HL-60/S4 treated with phorbol 12-myristate 13-acetate at 8.2 ng/mL for 4 days and 3 days (cell line): Measurements from ENCODE around the gene PSMA7.

Experiments used
- in situ Hi-C: fragments of 300-500 bp; cut with MboI; formaldehyde crosslinking; loops from 2 replicates; pipeline ENCODE4 v1.15.0; 2022; ENCODE audit warnings: low sequenced_read_pairs

Gene PSMA7

DNA sequence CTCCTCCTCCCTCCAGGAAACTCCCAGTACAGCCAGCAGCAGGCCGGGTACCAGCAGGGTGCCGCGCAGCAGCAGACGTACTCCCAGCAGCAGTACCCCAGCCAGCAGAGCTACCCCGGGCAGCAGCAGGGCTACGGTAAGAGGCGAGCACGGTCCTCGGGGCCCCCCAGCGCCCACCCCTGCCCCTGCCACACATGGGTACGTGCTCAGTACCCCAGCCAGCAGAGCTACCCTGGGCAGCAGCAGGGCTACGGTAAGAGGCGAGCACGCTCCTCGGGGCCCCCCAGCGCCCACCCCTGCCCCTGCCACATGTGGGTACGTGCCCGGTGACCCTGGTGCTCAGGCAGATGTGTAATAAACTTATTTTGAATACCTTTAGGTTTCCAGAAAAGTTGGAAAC, 29.5 kb upstream of the PSMA7 start:
- in situ Hi-C loops: no loop called here

DNA sequence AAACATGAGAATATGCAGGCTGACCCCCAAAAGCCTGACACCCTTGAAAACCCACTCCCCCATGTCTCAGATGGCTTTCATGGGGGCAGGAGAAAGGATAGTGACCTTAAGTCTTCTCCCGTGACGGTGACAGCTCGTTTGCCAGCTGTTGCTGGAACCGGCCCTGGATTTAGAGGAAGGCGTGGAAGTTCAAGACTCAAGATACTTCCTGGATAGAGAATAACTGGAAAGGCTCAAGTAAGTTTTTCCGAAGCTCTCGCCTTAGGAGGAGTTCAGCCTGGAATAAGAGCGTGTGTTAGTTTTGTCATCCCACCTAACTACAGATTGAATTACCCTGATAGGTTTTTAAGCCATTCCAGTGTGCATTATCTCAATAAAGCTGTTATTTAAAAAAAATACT, 28.1 kb upstream of the PSMA7 start:
- in situ Hi-C loops: no loop called here

DNA sequence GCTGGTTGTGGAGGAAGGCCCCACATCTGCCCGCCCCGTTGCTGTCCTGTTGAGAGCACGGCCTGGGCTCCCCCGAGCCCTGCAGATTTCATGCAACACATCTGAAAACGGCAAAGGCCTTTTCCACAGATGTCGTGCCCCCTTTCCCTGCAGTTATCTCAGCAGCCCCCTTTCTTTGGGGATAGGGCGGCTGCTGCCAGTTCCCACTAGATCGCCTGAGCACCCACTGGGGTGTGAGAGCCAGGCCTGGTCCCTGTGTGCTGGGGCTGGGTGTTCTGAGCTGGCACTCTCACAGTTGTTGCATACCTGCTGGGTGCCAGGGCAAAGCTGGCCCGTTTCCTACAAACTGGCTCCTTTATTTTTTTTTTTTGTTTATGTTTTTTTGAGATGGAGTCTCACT, 27.3 kb upstream of the PSMA7 start:
- in situ Hi-C loops: no loop called here

DNA sequence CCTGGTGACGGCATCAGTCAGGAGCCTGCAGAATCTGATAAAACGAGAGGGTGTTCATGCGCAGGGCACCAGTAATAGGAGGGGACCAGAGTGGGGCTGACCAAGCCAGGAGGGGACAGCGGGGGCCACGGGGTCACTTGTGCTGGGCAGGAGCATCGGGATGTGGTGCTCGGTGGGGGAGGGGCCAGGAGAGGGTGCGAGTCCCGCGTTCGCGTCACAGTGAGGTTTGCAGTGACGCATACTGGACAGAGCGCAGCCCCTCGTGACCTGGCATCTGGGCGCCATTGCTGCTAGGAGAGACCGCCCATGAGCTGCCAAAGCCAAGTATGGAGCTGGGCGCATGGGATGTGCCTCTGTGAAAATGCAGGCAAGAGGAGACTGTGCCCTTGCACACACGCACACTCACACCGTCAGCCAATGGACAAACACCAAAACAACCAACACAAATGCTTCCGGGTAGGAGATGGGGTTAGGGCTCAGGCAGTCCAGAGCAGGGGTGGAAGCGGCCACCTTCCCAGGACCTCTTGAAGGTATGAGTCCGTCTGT, 25.8 kb upstream of the PSMA7 start:
- in situ Hi-C loops: no loop called here

DNA sequence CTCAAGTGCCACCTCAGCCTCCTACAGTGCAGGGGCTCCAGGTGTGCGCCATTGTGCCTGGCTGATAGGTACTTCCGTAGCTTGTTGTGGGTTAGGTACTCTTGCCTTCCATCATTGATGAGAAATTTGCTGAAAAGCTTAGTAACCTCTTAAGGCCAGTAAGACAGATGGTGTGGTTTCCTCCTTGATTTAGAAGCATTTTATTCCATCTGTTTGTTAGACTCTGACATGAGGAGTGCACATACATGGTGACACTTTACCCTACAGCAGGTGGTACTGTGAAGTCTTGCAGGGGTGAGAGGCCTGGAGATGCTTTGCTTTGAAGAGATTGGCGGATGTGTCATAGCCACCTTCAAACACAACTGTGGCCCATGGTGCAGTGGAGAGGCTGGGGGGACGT, 24.9 kb upstream of the PSMA7 start:
- in situ Hi-C loops: no loop called here

DNA sequence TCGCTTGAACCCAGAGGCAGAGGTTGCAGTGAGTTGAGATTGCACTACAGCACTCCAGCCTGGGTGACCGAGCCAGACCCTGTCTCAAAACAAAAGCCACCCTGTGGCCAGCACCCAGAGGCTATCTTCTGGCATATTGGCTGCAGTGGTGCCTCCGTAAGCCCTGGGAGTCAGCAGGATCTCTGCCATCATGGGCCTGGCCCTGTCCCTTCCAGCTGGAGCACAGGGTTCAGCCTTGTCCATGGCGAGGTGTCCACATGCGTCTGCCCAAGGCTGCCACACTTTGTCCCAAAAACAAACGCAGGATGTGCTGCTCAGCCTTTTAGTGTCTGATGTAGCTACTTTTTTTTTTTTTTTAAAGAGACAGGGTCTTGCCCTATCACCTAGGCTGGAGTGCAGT, 24.3 kb upstream of the PSMA7 start:
- in situ Hi-C loops: no loop called here

DNA sequence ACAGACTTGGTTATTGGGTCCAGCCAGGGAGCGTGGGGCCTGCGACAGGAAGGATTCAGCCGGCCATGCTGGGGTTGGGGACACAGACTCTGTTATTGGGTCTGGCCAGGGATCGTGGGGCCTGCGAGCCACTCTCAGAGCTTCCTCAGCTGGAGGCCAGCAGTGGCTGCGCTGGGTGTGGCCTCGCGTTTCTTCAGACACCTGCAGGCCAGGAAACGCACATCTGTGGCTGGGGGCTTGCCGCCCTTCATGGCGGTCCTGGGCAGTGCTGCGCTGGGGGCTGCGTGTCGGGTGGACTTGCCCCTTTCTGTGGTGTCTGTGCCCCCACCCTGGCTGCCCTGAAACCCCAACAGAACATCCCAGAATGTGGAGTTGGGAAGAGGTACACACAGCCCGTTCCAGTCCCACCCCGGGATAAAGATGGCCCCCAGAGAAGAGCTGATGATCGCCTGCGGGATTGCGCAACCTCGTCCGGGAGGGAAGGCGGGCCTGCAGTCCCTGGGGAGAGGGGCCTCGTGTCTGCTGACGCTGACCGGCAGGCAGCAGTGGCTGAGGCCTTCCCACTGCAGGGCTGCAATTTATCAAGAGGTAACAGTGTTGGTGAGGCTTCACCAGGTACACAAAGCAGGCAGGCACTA, 22.7 kb upstream of the PSMA7 start:
- in situ Hi-C loops: no loop called here

DNA sequence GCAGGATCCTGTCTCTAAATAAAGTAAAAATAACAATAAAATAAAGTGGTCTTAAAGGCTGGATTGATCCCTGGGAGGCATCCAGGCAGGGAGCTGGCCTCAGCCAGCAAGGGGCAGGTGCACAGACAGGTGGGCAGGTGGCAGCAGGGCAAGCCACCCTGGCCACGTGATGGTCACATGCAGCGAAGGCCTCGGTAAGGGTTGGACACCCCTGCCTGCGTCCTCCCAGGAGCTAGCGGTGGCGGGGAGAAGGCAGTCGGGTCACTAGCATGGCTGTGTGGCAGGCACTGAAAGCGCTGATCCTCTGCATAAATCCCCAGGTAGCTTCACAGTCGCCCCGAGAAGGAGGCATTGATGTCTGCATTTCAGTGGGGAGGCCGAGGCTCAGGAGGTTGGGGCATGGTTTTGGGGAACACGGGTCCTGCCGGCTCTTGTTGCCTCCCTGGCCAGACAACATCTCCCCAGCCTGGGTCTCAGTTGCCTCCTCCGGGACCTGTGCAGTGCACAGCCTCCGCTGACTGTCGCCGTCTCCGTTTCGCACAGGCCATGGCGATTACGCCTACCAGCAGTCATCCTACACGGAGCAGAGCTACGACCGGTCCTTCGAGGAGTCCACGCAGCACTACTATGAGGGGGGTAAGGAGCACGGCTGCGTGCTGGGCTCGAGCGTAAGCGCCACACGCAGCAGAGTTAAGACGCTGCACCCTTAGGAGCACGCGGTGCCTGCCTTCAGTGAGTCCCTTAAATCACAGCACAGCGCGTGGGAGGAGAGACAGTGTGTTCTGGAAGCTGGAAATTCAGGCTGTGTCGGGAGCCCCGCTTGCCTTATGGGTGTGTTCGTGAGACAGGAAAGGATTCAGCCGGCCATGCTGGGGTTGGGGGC, 21.9 kb upstream of the PSMA7 start:
- in situ Hi-C loops: no loop called here

DNA sequence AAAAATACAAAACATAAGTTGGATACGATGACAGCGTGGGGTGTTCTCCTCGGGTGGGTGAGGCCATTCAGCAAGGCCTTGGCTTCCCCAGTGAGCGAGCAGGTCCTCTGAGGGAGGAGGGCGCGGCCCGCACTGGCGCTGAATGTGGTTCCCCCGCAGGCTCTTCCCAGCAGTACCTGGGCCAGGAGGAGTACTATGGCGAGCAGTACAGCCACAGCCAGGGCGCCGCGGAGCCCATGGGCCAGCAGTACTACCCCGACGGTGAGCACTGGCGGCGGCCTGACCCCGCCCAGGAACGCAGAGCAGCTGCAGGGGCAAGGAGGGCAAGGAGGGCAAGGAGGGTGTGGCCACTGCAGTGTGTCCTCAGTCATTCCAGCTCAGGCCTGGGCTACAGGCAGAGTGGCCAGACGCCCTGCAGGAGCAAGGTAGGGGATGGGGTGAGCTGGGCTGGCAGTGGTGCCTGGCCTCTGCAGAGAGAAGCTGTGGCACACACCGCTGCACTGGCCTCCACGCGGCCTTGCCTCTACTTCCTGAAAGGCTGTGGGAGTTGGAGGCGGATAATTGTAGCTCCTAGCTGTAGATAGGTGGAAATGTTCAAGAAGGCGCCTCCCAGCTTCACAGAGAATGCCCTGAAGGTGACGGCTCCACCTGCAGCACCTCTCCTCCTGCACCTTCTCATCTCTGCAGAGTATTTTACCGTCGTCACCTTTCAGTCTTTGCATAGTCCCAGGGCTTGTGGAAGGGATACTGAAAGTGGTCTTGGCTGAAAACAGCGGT, 21.0 kb upstream of the PSMA7 start:
- in situ Hi-C loops: no loop called here

DNA sequence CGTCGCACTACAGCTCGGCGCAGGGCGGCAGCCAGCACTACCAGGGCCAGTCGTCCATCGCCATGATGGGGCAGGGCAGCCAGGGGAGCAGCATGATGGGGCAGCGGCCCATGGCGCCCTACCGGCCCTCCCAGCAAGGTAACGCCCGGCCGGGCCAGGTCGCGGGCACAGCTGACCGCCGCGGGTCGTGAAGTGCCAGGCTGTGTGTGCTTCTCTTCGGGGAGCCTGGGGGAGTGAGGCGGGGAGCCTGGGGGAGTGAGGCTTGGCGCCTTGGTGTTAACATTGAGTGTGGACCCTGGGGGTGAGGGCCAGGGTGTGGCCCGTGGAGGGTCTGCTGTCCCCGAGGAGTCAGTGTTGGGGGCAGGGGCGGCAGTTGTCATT, 20.3 kb upstream of the PSMA7 start:
- in situ Hi-C loops: no loop called here

DNA sequence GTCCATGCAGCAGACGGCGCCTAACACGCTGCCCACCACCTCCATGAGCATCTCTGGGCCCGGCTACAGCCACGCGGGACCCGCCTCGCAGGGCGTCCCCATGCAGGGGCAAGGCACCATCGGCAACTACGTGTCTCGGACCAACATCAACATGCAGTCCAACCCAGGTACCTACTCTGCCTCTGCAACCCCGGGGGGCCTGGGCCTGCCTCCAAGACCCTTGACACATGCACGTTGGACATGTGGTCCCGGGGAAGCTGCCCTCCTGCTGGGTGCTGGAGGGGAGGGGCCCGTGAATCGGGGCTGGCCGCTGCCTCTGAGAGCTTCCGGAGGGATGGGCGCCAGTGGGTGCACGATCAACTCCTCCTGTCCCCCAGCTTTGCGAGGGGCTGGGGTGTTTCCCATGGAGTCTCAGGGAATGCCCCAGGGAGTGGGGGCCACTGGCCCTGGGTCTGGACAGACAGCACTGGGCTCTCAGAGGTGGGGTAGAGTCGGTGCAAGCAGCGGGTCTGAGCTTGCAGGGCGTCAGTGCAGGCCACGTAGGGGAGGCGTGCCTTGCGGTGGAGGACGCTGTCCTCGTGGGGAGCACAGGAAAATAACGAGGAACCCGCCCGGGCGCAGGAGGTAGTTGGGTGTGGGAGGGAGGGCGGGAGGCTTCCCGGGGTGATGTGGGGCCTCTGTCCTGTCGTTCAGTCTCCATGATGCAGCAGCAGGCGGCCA, 19.7 kb upstream of the PSMA7 start:
- in situ Hi-C loops: no loop called here

DNA sequence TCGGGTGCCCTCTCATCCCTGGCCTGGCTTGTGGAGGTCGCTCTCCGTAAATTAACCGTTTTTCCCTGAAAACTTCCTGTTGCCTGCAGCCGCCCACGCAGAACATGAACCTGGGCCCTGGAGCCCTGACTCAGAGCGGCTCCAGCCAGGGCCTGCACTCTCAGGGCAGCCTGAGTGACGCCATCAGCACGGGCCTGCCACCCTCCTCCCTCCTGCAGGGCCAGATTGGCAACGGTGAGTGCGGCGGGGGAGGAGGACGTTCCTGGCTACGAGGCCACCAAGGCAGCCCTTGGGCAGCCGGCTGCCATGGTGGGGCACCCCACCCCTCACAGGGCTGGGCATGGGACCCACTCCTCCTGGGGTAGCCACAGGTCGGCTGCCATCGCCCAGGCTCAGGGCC, 18.2 kb upstream of the PSMA7 start:
- in situ Hi-C loops: no loop called here

DNA sequence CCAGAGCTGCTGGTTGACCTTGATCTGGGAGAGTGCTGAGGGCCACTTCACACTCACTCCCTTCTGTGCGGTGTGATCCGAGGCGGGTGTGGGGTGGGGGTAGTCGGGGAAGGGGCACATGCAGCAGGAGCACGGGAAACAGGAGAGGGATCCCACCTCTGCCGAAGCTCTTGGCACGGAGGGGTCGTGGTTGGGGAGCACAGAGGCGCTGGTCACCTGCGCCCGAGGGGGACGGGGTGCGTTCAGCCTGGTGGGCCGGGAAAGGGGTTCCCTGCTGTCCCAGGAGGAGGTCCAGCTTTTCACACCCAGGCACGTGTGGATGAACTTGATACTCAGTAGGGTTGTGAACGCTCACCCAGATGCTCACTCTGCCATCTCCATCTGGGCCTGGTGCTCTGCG, 17.7 kb upstream of the PSMA7 start:
- in situ Hi-C loops: no loop called here

DNA sequence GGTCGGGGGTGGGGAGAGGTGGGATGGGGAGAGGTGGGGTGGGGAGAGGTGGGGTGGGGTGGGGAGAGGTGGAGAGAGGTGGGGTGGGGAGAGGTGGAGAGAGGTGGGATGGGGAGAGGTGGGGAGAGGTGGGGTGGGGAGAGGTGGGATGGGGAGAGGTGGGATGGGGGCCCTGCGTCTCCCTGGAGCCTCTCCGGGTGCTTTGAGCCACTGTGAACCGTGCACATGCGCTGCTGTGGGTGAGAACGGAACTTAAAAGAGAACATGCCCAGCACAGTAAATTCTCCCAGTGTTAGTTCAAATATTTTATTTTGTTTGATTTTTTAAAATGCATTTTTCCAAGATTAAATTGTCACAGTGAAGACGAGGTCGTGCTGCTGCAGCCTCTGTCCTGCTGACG, 17.1 kb upstream of the PSMA7 start:
- in situ Hi-C loops: no loop called here

DNA sequence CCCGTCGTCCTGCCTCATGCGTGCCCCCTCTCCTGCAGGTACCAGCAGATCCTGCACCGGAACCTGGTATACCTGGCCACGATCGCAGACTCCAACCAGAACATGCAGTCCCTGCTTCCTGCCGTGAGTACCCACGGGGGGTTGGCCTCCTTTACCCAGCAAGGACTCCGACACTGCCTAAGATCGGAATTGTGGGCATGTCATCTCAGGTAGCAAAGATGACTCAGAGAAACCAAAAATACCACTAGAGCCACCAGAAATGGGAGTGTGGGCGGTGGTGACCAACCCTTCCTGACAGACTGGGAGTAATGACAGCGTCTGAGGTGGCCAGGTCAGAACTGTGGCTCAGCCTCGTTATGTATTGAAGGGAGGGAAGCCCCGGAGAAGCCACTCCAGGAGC, 16.6 kb upstream of the PSMA7 start:
- in situ Hi-C loops: no loop called here

DNA sequence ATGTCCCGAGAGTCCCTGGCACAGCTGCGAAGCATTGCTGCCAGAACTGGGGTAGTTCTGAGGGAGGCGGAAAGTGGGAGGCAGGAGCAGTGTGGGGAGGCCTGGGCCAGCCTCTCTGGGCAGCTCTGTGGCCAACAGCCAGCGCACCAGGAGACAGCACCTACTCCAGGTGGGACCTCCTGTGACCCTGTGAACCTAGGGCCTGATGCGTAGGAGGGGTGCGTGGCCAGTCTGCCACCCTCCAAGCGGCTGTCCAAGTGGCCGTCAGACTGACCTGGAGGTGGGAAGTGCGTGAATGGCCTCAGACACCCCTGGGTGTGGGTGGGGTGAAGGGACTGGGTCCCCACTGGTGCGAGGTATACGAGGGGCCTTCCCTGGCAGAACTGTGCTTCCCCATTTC, 15.9 kb upstream of the PSMA7 start:
- in situ Hi-C loops: no loop called here

DNA sequence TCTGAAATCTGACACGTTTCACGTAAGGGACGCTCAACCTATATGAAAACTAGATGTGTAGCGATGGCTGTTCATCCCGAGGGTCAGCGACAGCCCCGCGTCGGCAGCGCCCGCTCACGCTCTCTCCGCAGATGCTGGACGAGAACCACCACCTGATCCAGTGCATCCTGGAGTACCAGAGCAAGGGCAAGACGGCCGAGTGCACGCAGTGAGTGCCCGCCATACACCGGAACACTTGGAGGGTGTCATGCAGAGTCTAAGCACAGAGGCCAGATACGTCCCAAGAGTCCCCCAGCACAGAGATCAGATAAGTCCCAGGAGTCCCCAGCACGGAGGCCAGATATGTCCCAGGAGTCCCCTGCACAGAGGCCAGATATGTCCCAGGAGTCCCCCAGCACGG, 15.3 kb upstream of the PSMA7 start:
- in situ Hi-C loops: no loop called here

DNA sequence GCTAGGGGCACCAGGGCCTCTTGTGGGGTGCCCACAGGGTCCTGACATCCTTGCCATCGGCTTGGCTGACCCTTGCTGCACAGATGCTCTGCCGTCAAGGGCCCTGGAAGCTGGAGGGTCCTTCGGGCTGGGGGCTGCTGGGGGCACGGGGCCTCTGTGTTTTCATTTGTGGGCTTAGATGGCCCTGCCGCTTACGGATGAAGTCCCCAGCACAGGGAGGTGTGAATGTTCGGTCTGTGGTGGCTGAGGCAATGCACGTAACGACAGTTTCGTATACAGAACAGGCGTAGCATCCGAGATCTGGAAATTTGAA, 14.8 kb upstream of the PSMA7 start:
- in situ Hi-C loops: no loop called here

DNA sequence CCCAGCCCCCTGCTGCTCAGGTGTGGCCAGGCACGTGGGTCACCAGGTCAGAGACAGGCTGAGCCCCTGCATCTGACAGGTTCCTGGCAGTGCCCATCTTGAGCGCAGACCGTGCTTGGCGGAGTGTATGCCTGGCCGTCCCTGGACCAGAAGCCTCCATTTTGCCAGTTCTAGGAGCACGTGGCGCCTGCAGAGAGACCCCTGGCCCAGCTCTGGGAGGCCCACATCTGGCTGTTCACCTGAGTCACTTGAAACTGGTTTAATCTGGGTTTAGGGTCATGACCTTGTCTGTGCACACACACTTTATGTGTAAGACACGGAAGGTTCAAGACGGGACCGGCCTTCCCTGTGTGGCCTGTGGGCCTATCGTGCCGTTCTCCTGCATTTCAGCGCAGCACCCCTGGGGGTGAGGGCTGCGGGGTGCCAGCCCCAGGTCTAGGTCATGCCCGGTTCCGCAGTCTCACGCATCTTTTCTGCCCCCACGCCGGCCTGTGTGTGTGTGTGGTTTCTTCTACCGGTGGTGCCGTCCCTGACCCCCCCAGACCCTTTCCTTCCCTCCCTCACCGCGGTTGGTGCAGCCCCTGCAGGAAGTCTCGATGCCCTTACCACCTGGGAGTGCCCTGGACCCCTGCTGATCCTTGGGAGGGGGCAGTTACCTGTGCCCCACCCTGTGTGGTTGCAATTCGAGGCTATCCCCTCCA, 14.3 kb upstream of the PSMA7 start:
- in situ Hi-C loops: no loop called here

DNA sequence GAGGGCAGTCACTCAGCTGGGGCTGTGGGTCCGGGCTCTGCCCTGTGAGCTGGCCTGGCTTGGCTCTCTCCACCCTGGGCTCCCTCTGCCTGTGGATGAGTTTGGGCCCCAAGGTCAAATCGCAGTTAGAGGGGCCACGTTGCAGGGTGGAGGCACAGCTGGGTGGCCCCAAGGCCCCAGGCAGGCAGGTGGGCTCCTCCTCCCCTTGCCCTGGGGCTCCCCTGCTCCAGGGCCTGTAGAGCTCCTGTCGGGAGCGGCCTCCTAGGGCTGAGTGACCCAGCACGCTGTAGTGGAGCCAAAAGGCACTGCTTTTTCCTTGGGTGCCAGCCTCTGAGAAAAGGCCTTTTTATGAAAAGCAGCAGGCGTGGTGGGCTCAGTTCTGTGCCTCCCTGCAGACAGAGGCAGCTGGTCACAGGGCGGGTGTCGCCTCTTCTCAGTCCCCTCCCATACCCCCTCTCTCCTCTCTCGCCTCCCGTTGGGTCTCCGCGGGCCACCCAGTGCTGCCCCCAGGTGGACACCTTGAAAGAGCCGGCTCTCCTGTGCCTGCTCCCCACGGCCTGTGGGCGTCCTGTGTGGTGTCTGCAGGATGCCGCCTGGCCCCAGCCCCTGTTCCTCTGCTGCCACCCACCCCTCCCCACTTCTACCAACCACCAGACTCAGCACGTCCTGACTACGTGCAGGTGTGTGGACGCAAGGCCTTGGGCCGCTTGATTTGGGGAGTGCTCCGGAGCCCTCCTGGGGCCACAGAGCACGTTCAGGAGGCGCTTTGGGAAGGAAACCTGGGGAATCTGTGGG, 13.6 kb upstream of the PSMA7 start:
- in situ Hi-C loops: no loop called here
